GM18511 (cell line): ENCODE data around the gene CAMKK1.
"Not testable (repeated sequence)": the region's sequence is repeated elsewhere in the genome, so short reads cannot be mapped to it uniquely, and the experiment has no call there.

Experiments used
- ATAC-seq: cut with Tn5 transposase; IDR thresholded peaks from one replicate; pipeline ENCODE4 v1.9.1; 2021; ENCODE audit warnings: mild to moderate bottlenecking, moderate library complexity; ENCODE audit not compliant: unreplicated experiment

Gene CAMKK1

GRCh38 chr17:3848229-3848835 lies 44.5 kb downstream of the CAMKK1 start:
- no peak for ATAC-seq

GRCh38 chr17:3847165-3847670 lies 45.6 kb downstream of the CAMKK1 start:
- no peak for ATAC-seq

GRCh38 chr17:3846437-3847164 lies 46.3 kb downstream of the CAMKK1 start:
- ATAC-seq = no peak

GRCh38 chr17:3845621-3846436 lies 47.0 kb downstream of the CAMKK1 start, which contains the start of gene NCBP3:
NCBP3 (minus strand) TSS chr17:3846246; CDS start chr17:3846223, 23 bp downstream.
- ATAC-seq = peak; percentile 92

DNA sequence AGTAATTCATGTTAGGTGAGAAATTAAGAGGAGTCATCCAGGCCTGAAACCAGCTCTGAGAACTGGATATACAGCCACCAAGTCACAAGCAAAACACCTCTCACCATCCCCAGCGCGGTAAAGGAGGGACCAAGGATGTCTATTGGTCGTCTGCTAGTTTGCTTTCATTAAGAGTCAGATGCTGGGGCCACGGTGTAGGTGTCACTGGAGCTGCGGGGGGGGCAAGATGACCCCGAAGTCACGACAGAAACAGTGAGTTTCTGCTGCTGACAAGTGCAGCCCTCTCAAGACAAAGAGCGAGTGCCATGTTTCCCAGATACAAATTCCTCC lies 47.6 kb downstream of the CAMKK1 start:
- peak; percentile 29 for ATAC-seq

- not testable (repeated sequence) for ATAC-seq
Observed at GRCh38 chr17:3844556-3844955, 48.3 kb downstream of the CAMKK1 start.

GRCh38 chr17:3843935-3844516 lies 48.8 kb downstream of the CAMKK1 start:
- ATAC-seq = no peak

DNA sequence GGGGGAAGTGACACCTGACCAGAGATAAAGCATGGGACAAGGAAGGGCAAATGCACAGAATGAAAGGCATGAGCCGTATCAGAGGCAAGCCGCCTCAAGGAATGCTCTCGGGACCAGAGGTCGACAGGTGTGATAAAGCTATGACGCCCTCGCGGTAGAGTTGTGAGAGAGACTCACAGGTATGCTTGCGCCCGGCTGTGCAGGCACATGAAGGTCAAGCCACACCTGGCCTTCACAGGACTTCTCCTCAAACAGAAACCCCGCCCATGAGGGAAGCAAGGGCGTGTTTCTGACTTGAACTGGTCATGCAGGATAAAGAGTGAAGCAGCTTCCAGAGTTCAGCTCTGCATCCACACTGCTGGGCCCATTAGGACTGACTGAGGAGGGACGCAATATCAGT lies 54.6 kb downstream of the CAMKK1 start:
- ATAC-seq = no peak

DNA sequence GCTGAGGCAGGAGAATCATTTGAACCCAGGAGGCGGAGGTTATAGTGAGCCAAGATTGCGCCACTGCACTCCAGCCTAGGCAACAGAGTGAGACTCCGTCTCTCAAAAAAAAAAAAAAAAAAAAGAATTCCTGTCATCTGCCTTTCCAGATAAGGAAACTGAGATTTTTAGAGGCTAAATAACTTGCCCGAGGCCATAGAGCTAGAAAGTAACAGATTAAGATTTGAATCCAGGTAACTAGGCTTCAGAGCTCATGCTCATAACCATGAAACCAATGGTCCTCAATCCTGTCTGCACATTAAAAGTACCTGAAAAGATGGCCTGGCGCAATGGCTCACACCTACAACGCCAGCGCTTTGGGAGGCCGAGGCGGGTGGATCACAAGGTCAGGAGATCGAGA lies 56.3 kb downstream of the CAMKK1 start:
- no peak for ATAC-seq

- ATAC-seq = no peak
Observed at GRCh38 chr17:3835410-3836229, 57.2 kb downstream of the CAMKK1 start.

- ATAC-seq = no peak
Observed at GRCh38 chr17:3834811-3835210, 58.0 kb downstream of the CAMKK1 start.

DNA sequence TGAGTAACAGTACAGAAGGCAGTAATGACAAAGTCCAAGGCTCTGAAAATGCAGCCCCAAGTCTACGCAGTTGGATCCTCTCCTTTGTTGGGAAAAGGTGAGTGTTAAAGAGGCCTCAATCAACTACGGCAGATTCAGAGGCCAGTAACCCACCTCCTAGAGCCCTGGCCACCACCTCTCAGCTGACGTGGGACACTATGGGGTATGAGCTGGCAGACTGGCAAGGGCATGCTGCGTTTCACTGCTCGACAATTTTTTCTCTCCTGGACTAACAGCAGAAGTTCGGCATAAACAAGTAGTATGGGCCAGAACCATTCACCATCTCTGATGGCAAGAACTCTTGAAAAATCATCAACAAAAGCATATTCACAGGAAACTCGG lies 64.0 kb downstream of the CAMKK1 start:
- no peak for ATAC-seq

DNA sequence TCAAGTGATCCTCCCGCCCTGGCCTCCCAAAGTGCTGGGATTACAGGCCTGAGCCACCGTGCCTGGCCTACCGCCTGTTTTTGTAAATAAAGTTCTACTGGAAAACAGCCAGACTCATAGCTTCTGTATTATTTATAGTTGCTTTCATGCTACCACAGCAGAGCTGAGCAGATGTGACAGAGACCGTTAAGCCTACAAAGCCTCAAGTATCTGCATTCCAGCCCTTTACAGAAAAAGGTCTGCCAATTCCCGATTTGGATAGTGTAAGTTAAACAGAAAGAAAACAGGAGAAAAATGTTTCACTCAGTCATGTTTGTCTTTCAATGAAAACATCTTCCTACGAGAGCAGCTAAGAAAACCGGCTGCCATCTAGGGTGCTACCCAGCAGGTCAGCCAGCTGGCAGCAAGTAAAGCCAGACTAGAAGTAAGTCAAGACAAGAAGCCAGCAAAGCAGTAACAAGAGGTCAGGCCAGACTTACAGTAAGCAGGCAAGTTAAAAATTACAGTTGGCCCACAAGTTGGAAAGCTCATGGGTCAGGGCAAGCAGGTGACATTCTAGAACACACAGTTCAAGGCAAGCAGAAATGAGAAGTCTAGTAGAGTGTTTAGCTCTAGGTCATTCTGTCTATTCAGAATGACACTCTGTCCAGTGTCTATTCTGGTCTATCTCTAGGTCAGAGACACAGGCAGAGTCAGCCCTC lies 64.6 kb downstream of the CAMKK1 start:
- no peak for ATAC-seq

DNA sequence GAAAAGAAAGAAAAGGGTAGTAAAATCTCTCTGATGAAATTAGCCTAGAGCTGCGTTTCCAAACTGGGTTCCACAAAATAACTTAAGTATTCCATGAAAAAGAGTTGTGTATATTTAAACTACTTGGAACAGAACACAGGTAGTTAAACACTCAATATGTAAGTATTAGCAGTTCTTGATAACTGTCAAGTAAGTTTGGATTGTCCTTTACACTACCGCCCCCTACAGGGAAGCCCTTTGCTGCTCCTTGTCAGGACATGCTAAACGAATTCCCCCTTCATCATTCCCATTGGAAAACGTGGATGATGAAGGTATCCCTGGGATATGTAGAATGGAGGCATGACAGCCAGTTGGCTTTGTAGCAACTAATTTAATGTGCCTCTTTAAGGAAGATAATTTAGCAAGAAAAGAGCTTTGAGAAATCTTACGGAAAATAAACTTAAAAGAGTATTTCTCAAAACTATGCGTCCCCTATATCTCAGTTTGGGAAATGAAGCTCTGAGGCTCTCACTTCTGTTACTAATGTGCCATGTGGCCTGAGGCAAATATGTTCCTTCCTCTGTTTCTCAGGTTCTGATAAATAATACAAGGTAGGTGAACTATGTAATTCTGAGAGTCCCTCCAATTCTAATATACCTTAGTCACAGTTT lies 65.6 kb downstream of the CAMKK1 start:
- ATAC-seq = no peak

DNA sequence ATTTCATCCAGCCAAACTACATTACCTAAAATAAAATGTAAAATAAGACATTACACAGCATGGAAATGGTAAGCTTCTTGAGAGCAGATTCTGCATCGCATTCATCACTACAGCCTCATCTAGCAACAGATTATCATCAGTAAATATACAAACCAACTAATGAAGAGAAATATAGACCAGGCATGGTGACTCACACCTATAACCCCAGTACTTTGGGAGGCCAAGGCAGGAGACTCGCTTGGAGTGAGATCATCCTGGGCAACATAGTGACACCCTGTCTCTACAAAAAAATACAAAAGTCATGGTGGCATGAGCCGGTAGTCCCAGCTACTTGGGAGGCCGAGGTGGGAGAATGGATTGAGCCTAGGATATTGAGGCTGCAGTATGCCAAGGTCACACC lies 66.7 kb downstream of the CAMKK1 start:
- no peak for ATAC-seq

DNA sequence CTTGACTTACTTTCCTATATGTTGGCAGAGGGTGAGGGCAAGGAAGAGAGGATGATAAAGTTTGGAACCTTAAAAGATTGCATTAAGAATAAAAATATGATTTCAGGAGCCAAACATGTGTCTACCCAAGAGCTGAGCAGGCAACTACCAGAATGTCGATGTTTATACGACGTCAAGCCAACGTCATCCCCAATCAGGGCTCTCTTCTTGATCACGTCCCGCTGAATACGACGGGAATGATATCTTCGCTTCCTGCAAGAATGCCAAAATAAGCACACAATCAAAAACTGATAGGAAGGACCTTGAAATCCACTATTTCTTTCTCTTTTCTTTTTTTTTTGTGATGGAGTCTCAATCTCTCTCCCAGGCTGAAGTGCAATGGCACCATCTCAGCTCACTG lies 71.8 kb downstream of the CAMKK1 start:
- ATAC-seq = no peak

GRCh38 chr17:3818786-3819185 lies 74.1 kb downstream of the CAMKK1 start:
- ATAC-seq = no peak

DNA sequence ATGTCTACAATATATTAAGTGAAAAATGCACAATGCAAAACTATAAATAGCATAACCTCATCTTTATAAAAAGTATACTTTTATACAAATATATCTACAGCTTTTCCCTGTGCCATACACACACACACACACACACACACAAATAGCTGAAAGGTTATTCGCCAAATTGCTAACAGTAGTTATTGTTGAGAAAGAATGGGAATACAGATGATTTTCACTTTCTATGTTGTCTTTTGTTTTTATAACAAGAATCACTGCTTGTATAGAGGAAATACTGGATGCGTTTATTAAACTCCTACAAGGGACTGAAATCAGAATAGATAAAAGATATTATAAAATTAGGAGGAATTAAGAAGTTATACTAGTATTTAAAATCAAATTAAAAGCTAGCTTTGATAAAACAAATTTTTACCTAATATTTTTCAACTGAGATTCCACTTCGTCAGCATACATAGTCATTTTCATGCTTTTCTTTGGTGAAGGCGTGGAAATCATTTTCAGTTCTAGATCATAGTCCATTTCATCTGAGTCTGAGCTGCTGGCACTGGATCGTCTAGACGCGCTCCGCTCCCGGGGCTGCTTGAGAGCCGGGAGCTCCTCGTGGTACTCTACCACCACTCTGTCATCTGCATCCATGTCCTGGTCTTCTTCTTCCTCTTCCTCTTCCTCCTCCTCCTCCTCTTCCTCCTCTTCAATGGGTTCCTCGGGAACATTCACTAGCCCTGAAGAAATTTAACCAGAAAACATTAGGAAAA lies 74.8 kb downstream of the CAMKK1 start:
- no peak for ATAC-seq

GRCh38 chr17:3815925-3816324 lies 76.9 kb downstream of the CAMKK1 start:
- no peak for ATAC-seq
